NCI-H2029 (cell line): ENCODE measurements around the gene HEMK1.

Experiments
- DNase-seq: peaks from one replicate; lab custom pipeline; 2025; lab: John Stamatoyannopoulos, UW

Gene HEMK1

DNA sequence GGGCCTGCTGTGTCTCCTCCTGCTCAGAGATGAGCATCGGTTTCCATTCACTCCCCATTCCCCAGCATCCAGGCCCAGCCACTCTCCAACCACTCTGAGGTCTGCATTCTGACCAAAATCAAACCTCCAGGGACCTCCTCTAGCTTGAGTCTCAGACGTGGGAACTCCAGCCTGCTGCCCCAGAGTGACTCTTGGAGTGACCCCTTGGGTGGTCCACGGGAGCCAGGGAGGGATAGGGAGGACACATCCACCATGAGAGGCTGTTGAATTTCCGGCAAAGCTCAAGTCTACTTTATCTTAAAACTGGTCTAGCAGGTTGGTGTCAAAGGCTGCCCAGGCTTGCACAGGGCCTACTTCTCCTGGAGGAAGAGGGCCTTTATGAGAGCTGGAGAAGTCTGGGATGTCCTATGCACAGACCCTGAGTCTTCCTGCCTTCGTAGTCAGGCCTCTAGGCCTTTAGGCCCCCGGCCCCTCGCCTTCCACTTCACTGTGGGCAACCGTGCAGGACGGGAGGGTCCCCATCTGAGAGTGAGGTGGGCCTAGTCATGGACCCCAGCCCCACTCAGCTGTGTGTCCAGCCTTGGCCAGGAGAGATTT lies 33.4 kb downstream of the HEMK1 start:
- DNase-seq = no peak

GRCh38 chr3:50603261-50604109 lies 34.2 kb downstream of the HEMK1 start:
- DNase-seq = no peak

DNA sequence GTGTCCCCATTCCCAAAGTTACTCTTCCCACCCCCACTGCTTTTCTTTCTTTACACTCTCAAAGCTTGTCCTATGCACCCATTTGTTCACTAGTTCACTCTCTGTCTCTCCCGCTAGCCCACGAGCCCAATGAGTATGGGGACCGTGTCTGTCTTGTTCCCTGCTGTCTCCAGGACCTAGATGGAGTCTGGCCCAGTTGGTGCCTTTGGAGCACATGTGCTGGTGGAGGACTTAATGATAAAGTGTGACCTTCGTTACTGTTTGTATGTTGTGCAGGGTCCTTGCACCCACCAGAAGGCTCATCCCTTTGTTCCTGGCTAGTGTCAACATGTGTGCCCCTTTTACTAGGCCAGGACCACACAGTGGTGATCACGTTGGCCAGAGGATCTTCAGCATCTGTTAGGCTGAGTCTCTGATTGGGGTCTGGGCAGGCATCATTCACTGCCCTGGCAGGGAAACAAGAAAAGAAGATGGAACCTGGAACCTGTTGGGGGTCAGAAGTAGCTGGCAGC lies 34.8 kb downstream of the HEMK1 start:
- DNase-seq = no peak

- no peak for DNase-seq
Observed at GRCh38 chr3:50604628-50605588, 35.6 kb downstream of the HEMK1 start.

GRCh38 chr3:50605901-50606326 lies 36.6 kb downstream of the HEMK1 start:
- DNase-seq = no peak

DNA sequence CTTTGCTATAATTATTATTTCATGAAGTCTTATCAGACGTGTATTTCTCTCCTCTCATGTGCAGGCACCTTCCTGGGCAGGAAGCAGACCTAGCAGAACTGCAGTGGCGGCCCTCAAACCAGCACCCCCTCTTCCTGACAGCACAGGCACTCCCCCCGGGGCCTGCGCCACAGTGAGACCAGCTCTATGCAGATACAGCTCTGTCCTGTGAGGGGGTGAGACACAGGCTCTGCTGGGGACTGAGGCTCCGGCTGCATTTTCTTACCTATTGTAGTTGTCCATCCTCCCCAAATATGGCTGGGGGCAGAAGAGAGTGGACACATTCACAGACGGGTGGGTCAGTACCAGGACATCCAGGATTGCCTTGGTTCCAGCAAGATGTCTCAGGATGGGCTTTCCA lies 37.3 kb downstream of the HEMK1 start:
- DNase-seq = no peak

- DNase-seq = no peak
Observed at GRCh38 chr3:50607271-50608091, 38.2 kb downstream of the HEMK1 start.

GRCh38 chr3:50608278-50608677 lies 39.0 kb downstream of the HEMK1 start:
- no peak for DNase-seq

GRCh38 chr3:50609071-50609762 lies 39.9 kb downstream of the HEMK1 start:
- DNase-seq = no peak

- DNase-seq = no peak
Observed at GRCh38 chr3:50609763-50610085, 40.4 kb downstream of the HEMK1 start.

DNA sequence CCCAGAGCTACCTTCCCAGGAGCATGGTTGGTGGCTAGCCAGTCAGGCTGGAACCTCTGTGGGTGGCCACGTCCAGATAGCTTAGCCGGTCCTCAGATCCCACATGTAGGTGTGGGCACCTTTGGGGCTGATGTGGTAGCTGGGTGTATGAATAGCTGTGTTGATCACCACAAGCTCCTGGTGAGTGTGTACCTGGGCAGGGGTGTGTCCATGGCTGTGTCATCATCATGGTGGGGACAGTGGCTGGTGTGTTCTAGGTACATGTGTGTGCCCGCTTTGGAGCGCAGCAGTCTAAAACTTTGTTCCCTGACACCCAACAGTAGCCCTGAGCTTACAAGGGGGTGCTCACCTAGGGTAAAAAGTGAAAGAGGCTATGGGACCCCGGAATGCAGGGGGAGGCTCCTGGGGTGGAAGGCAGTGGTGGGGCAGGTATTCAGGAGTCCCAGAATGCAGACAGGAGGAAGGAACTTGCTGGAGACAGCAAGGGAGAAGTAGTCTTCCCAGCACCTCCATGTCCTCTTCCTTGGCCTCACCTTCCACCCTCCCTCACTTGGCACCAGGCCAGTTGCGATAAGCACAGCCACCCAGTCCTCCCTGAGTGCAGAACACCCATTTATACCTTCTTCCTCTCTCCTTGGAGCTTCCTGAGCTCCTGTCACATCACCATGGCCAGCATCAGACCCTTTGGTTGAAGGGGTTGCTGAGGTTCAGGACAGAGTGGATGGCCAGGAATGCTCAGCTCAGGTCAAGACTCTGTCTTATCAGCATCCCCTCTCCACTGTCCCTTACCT lies 41.1 kb downstream of the HEMK1 start:
- DNase-seq = no peak

GRCh38 chr3:50610992-50611463 lies 41.7 kb downstream of the HEMK1 start:
- no peak for DNase-seq

GRCh38 chr3:50611464-50612233 lies 42.3 kb downstream of the HEMK1 start, which contains the start of gene CISH:
CISH (minus strand) TSS chr3:50611774; CDS start chr3:50611650, 124 bp downstream.
- peak; percentile 74 for DNase-seq

GRCh38 chr3:50612234-50612882 lies 43.0 kb downstream of the HEMK1 start:
- DNase-seq = no peak

- DNase-seq = no peak
Observed at GRCh38 chr3:50612970-50613846, 43.9 kb downstream of the HEMK1 start.

DNA sequence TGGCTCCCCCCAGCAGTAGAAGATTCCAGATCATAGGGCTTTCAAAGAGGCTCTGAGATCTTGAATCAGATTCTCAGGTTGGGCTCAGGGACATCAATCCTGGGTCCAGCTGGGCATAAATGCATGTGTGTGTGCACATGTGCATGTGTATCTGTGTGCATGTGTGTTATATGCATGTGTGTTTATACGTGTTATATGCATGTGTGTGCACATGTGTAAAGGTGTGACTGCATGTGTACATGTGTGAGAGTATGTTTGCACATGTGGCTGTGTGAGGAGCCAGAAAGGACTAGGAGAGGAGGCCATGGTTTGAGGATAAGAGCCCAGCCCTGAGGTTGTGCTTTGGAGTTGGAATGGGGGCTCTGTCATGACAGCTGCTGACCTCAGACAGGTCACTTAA lies 45.9 kb downstream of the HEMK1 start:
- DNase-seq = no peak

DNA sequence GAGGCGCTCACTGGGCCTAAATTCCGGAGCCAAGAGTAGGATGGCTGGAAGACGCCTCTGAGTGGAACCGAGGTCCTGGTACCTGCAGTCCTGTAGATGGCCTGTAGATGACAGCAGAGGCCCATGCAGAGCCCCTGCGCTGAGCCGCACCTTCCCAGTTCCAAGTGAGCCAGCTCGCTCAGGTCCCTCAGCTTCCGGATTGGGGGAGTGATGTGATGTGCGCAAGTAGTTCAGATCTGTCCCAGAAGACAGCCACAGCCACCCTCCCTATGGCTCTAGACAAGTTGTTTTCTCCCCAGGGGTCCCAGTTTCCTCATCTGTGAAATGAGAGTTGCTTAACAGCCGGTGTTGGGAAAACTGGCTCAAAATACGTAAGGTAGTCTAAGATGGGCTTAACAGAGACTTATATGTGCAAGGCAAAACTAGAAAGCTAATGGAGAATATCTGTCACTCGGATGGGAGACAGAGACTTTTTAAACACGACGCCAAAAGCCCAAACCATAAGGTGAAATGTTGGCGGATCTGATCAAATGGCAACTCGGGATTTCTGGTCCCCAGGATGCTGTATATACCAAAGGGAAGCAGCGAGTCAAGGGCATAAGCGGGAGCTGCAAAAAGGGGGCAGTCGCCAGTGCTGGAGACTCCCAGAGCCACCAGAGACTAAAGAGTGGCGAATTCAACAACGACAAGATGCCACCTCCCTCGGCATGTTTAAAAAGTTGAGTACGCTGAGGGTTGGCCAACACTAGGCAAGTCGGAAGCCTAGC lies 46.9 kb downstream of the HEMK1 start:
- peak; percentile 69 for DNase-seq
